HG03103 (cell line): Measurements from ENCODE around the gene TIMM17B.
A peak's percentile ranks its signal among the peaks of the same experiment; 100 is the strongest.
"Not testable (repeated sequence)": the region's sequence is repeated elsewhere in the genome, so short reads cannot be mapped to it uniquely, and the experiment has no call there.

Experiments used
- ATAC-seq: cut with Tn5 transposase; IDR thresholded peaks from one replicate; pipeline ENCODE4 v1.9.1; 2021; ENCODE audit warnings: low read depth; ENCODE audit not compliant: unreplicated experiment

The TIMM17B gene

DNA sequence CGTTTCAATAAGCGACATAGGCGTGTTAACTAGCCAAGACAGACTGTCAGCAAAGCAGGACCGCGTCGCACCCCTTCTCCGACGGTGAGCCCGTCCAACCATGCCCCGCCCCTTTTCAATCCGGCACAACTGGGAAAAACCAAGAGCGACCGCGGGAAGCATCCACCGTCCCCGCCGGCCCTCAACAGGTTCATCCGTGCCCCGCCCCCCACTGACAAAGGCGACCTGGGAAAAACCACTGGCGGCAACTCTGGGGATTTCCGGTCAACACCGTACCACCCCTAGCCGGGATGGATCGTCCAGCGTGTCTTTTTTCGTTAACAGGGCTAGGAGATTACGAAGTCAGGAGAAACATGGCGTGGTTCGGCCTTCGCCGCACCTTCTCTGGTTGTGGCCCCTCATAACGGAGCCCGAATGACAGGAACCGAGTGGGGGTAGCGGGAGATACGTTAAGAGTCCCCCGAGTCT, 377 bp downstream of the TIMM17B start:
- no peak for ATAC-seq

DNA sequence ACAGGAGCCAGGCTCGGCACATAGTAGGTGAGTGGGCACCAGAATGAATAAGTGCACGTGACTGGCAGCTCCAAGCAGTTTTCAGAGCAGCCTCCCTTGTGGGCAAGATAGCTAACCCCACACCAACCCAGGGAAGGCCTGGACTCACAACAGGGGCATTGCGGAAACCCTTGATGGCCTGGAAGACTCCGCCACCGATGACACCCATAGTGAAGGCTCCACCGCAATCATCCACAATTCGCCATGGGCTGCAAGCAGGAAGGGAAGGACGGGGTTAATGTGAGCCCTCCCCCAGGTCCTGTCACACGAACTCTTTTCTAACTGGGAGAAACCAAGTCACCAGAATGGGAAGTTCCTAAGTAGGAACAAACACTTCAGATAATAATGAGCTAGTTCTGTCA, 957 bp downstream of the TIMM17B start:
- ATAC-seq = no peak

DNA sequence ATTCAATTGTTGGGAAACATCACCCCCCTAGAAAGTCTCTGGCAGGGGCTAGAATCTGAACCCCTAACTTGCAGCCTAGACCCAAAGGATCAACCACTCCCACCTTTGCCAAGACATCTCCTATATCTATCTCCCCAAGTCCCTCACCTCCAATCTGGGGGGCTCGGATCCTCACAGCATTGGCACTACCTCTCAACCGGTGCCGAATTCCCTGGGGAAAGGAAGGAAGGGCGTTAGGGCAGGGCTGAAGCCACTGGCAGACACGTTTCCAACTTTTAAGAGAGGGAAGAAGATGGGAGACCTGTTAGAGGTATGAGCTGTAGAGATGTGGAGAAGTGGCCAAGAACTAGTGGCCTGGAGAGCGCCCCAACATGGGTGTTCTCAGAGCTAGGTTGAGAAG, 2.7 kb downstream of the TIMM17B start:
- ATAC-seq = no peak

GRCh38 chrX:48893556-48894348, 3.8 kb downstream of the TIMM17B start:
- ATAC-seq = no peak

- no peak for ATAC-seq
These were observed 4.7 kb downstream of the TIMM17B start for GRCh38 chrX:48892896-48893295.

GRCh38 chrX:48891402-48892288, 5.9 kb downstream of the TIMM17B start:
- peak; percentile 72 for ATAC-seq

- peak; percentile 30 for ATAC-seq
These were observed 6.6 kb downstream of the TIMM17B start for GRCh38 chrX:48890934-48891401.

- no peak for ATAC-seq
These were observed 7.2 kb downstream of the TIMM17B start for GRCh38 chrX:48890296-48890925.

DNA sequence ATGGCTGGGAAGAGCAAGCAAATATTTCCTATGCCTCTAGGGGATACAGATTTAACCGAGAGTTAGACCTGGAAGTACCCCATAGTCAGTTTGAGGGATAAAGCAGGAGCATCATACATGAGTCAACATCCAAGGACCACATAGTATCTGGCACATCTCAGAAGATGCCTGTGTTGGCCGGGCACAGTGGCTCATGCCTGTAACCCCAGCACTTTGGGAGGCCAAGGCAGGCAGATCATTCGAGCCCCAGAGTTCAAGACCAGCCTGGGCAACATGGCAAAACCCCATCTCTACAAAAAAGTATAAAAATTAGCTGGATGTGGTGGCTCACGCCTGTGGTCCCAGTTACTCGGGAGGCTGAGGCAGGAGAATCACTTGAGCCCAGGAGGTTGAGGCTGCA, 11.0 kb downstream of the TIMM17B start:
- ATAC-seq = not testable (repeated sequence)

GRCh38 chrX:48883729-48884128, 13.8 kb downstream of the TIMM17B start:
- ATAC-seq = no peak

DNA sequence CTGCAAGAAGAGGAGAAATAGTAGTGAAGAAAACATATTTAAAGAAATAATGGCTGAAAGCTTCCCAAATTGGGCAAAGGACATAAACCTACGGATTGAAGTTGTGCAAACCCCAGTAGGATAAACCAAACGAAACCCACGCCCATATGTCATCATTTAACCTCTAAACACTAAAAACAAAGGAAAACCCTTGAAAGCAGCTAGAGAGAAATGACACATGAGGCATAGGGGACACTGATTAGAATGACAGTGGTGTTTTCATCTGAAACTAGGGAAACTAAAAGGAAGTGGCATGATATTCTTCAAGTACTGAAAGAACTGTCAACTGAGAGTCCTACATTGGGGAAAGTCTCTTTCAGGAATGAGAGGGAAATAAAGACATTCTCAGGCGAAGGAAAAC, 20.6 kb downstream of the TIMM17B start:
- ATAC-seq = not testable (repeated sequence)

GRCh38 chrX:48872017-48872416, 25.6 kb downstream of the TIMM17B start:
- ATAC-seq = not testable (repeated sequence)

DNA sequence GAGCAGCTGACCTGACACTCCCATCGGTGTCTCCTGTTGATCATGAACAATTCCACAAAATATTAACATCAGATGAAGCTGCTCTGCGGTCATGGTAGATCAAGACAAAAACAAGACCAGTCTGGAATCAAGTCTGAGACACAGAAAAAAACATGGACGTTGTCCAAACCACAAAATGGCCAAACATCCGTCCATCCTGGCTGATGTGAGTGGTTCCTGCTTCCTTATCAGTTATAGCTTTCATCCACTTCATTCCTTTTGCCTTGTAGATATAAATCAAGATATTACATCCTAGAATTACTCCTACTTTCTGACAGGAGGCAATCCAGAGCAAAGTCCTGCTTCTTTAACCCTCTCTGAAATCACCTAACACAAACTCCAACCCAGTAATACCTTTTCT, 33.4 kb downstream of the TIMM17B start:
- no peak for ATAC-seq

- no peak for ATAC-seq
These were observed 42.7 kb downstream of the TIMM17B start for GRCh38 chrX:48854898-48855297.

GRCh38 chrX:48854121-48854804, 43.3 kb downstream of the TIMM17B start:
- not testable (repeated sequence) for ATAC-seq

DNA sequence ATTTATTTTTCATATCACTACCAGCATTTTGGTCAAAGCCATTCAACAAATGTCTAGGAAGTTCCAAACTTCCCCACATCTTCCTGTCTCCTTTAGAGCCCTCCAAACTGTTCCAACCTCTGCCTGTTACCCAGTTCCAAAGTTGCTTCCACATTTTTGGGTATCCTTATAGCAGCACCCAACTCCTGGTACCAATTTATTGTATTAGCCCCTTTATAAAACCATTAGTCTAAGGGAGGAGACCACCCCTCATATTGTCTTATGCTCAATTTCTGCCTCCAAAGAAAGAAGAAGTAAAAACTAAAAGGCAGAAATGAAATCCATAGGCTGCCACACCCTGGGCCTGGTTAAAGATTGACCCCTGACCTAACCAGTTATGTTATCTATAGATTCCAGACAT, 44.1 kb downstream of the TIMM17B start:
- ATAC-seq = not testable (repeated sequence)

DNA sequence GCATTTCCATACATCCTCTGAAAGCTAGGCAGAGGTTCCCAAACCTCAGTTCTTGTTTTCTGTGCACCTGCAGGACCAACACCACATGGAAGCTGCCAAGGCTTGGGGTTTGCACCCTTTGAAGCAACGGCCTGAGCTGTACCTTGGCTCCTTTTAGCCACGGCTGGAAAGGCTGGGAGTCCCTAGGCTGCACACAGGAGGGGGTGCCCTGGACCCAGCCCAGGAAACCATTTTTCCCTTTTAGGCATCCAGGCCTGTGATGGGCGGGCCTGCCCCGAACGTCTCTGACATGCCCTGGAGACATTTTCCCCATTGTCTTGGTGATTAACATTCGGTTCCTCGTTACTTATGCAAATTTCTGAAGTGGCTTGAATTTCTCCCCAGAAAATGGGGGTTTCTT, 44.7 kb downstream of the TIMM17B start:
- ATAC-seq = no peak

- no peak for ATAC-seq
These were observed 48.7 kb downstream of the TIMM17B start for GRCh38 chrX:48848847-48849246.
